WI38 (cell line): Measurements from ENCODE around the gene TGFBRAP1.
A peak's percentile ranks its signal among the peaks of the same experiment; 100 is the strongest.

ENCODE experiments used
- H3K4me3 ChIP-seq: 2 replicates; pipeline ENCODE4 v1.5.1; 2011; ENCODE audit warnings: low read depth, mild to moderate bottlenecking, control low read depth, low read length
- CTCF ChIP-seq: IDR thresholded peaks from 2 replicates; pipeline ENCODE4 v1.5.1; 2012; ENCODE audit warnings: low read depth, mild to moderate bottlenecking, control low read depth, low read length

TGFBRAP1 gene

DNA sequence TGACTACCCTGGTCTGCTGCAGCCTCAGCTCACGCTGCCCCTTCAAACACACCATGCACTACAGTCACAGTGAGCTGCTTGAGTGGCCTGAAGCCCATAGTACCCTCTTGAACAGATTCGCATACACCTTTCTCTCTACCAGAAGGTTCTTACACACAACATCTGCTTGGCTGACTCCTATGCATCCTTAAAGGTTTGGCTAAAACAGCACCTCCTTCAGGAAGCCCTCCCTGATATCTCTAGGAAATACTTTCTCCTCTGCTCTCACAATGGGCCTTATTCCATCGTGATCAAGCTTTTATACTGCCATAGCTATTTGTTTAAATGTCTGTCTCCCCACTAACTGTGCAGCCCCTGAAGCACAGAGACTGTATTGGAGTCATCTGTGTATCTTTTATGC, 31.5 kb downstream of the TGFBRAP1 start:
- no peak for TF ChIP-seq CTCF
- H3K4me3 ChIP-seq = no peak overlapping the region

DNA sequence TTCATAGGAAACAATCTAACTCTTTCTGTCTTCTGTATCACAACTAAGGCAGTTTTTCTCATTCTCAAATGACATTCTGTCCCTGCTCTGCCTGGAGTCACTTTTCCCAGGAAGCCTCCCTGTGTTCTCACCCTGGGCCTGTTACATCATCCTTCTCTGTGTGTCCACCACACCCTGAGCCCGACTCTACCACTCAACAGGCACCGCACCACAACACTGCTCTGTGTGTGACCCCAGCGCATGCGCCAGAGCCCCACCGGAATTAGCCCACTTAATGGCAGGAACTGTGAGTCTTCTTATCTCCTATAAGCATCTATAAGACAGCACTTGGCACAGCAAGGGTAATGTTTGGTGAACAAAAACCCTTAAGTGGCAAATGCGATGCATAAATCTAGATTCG, 32.3 kb downstream of the TGFBRAP1 start:
- no peak for TF ChIP-seq CTCF

GRCh38 chr2:105296017-105296611, 33.4 kb downstream of the TGFBRAP1 start:
- no peak overlapping the region for H3K4me3 ChIP-seq
- TF ChIP-seq CTCF = no peak

More for the DNA sequence above, 32.3 kb downstream of the TGFBRAP1 start:
- H3K4me3 ChIP-seq = no peak overlapping the region

GRCh38 chr2:105294844-105295481, 34.6 kb downstream of the TGFBRAP1 start:
- peak; percentile 43 for TF ChIP-seq CTCF
- H3K4me3 ChIP-seq = no peak overlapping the region

GRCh38 chr2:105294046-105294445, 35.5 kb downstream of the TGFBRAP1 start:
- H3K4me3 ChIP-seq = no peak overlapping the region
- no peak for TF ChIP-seq CTCF

- TF ChIP-seq CTCF = no peak
- H3K4me3 ChIP-seq = no peak overlapping the region
These were observed 37.6 kb downstream of the TGFBRAP1 start for GRCh38 chr2:105291981-105292380.

DNA sequence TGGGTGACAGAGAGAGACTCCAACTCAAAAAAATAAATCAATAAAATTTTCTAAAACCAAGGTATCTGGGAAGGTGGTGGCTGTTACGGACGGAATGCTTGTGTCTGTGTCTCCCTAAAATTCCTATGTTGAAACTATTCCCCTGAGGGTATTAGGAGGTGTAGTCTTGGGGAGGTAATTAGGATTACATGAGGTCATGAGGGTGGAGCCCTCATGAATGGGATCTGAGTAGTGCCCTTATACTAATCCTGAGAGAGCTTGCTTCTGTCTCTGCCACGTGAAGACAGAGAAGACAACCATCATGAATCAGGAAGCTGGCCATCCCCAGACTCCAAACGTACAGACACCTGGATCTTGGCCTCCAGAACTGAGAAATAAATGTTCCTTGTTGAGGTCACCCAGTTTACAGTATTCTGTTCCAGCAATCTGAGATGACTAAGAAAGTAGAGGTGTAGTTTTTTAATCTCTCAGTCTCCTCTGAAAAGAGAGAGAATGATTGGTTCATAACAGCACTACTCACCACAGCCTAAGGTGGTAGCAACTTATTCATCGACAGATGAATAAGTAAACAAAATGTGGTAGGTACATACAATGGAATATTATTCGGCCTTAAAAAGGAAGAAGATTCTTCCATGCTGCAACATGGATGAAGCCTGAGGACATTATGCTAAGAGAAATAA, 38.4 kb downstream of the TGFBRAP1 start:
- no peak for TF ChIP-seq CTCF
- no peak overlapping the region for H3K4me3 ChIP-seq
